Measurements from ENCODE around the gene RSPH9.

Gene RSPH9

DNA sequence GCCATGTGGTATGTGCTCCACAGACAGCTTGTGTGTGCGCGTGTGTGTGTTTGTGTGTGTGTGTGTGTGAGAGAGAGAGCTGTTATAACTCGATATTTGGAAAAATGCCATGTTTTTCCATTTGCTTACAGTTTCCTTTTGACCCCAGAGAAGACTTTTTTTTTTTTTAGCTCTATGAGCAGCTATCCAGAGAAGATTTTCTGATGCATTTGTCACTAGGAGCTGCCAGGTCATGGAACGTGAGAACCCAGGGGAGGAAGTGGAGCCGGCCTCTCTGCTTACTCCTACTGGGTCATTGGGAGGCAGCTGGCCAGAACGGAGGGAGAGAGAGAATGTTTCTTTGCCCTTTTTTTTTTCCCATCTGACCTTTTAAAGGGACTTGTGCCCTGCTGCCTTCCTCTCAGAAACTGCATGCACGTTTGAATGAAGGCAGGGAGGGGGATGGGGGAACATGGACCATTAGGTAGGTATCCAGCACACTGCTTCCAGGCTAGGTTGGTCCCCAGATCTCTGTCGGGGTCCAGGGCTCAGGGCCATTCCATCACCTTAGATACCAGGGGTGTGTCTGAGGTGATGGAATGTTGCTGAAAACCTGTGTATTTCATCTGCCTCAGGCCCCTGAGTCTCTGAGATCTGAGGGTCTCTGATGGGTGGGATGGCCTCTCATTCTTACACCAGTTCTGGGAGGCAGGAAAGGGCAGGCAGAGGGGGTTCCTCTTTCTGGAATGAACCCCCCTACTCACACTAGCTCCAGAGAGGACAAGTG is 53.9 kb downstream of the RSPH9 start:
- TF ChIP-seq TAF1 (IDR thresholded peaks at IDR 0.05; ENCODE audit: borderline replicate concordance, insufficient read depth, low read length) (peak; percentile 56; the same call in 1 of the 2 replicates), REST (IDR thresholded peaks at IDR 0.05; ENCODE audit: insufficient read depth in 1 of 2, low read depth in 2 of 2, low read length in 2 of 2) (peak in 1 of 2 experiments; percentile 71; a peak in 2 of 4 replicates), FOXP2 (optimal IDR thresholded peaks at IDR 0.05; ENCODE audit: borderline replicate concordance, extremely low read depth, extremely low read length, insufficient read depth) (peak; percentile 74), POLR2AphosphoS5 (IDR thresholded peaks at IDR 0.05; ENCODE audit: low read depth, low read length) (peak; percentile 58; the same call in 1 of the 2 replicates), SIN3A (IDR thresholded peaks at IDR 0.05; ENCODE audit: borderline replicate concordance, insufficient read depth, low read length) (peak; percentile 76)

DNA sequence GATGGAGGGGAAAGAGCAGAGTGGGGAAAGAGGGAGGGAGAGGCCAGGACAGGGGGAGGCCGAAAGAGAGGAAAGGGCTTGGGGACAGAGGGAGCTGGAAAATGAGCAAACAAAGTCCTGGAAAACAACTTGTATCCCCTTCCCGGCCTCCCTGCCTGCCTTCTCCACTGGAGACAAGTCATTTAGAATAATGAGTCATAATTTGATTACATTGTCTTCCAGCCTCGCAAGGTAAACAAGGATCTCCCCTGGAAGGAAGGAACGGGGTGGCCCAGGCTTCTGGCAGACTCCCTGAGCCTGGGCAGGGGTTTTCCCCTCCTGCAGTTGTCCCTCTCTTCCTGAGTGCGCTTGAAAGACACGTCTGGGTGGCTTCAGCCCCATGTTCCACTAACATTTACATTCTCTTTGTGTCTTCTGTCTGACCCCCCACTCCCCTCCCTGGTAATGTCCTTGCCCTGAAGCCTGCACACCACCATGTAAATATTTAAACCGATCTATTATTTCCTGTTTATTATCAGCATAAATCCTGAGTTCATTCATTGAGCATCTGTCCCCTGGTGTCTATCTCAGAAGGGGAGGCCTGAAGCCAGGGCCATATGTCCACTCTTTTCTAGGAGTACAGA is 54.8 kb downstream of the RSPH9 start:
- TF ChIP-seq POLR2AphosphoS5 (IDR thresholded peaks at IDR 0.05; ENCODE audit: low read depth, low read length) (peak; percentile 72), REST (IDR thresholded peaks at IDR 0.05; ENCODE audit: insufficient read depth in 1 of 2, low read depth in 2 of 2, low read length in 2 of 2) (peak in 1 of 2 experiments; percentile 77; a peak in 2 of 4 replicates), FOXP2 (optimal IDR thresholded peaks at IDR 0.05; ENCODE audit: borderline replicate concordance, extremely low read depth, extremely low read length, insufficient read depth) (peak; percentile 90), TAF1 (IDR thresholded peaks at IDR 0.05; ENCODE audit: borderline replicate concordance, insufficient read depth, low read length) (no peak), SIN3A (IDR thresholded peaks at IDR 0.05; ENCODE audit: borderline replicate concordance, insufficient read depth, low read length) (peak; percentile 89)

DNA sequence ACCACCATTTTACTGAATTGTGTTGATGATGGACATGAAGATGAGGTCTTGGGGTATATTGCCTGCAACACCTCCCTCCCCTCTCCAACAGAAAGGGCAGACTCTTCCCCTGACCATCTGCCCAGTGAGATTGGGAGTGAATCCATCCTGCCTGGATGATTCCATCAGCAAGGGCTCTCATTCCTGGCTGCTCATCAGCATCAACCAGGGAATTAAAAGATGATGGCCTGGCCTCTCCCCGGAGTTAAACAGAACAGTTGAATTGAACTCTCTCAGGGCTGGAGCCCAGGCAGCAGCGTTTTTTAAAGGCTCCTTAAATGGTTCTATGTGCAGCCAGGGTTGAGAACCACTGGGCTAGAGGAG is 57.3 kb downstream of the RSPH9 start:
- no peak for TF ChIP-seq FOXP2 (optimal IDR thresholded peaks at IDR 0.05; ENCODE audit: borderline replicate concordance, extremely low read depth, extremely low read length, insufficient read depth)
- no peak for TF ChIP-seq REST (IDR thresholded peaks at IDR 0.05; ENCODE audit: insufficient read depth in 1 of 2, low read depth in 2 of 2, low read length in 2 of 2)
- TF ChIP-seq POLR2AphosphoS5 (IDR thresholded peaks at IDR 0.05; ENCODE audit: low read depth, low read length): no peak
- TF ChIP-seq SIN3A (IDR thresholded peaks at IDR 0.05; ENCODE audit: borderline replicate concordance, insufficient read depth, low read length): no peak
- TF ChIP-seq TAF1 (IDR thresholded peaks at IDR 0.05; ENCODE audit: borderline replicate concordance, insufficient read depth, low read length): no peak

DNA sequence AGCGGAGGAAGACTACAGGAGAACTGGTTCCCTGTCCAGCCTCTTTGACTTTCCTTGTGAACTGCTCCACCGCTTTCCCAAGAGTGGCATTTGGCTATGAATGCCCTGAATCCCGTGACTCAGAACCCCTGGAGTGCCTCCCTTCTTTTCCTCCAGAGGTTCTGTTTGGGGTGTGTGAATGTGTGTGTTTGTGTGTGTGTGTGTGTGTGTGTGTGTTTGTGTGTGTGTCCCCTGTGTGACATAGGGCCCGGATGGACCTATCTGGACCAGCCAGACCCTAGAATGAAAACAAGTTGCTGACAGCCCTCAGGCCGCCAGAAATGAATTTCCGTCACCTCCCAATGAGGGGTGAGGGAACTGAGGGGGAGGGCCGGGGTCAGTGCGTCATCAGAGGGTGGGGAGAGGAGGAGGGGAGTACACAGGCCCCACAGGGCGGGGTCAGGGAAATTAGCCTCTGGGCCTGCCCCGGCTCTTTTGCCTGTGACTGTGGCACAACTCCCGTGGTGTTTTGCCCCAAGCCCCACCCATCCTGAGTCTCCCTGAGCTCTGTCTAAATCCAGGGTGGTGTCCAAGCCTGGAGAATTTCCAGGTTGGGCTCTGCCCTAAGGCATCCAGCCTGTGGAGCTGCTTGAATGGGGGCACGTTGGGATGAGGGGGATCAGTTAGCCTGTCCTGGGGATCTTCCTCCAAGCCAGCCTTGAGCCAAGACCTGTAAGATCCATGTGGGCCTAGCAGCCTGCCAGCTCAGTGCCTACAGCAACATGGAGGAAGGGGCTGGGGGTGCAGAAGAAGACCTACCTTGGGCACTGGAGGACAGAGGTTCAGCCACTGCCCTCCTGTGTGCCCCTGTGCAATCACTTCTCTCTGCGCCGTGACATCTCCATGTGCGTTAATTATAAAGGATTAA is 58.0 kb downstream of the RSPH9 start:
- TF ChIP-seq SIN3A (IDR thresholded peaks at IDR 0.05; ENCODE audit: borderline replicate concordance, insufficient read depth, low read length) (peak; percentile 58; the same call in 1 of the 2 replicates), TAF1 (IDR thresholded peaks at IDR 0.05; ENCODE audit: borderline replicate concordance, insufficient read depth, low read length) (0 out of 2 replicates have a peak, but pooled peaks have one; percentile 31), POLR2AphosphoS5 (IDR thresholded peaks at IDR 0.05; ENCODE audit: low read depth, low read length) (peak; percentile 57; the same call in 1 of the 2 replicates), FOXP2 (optimal IDR thresholded peaks at IDR 0.05; ENCODE audit: borderline replicate concordance, extremely low read depth, extremely low read length, insufficient read depth) (peak; percentile 87), REST (IDR thresholded peaks at IDR 0.05; ENCODE audit: insufficient read depth in 1 of 2, low read depth in 2 of 2, low read length in 2 of 2) (0 out of 4 replicates have a peak, but pooled peaks of 1 of the 2 experiments have one; percentile 36)
